ENCODE data around the gene TGFBI. TPM values are rescaled to one million over a fixed set of nuclear protein-coding genes. Genes with fewer than 3 reads are reported as not detected.
"Not testable (repeated sequence)": the region's sequence is repeated elsewhere in the genome, so short reads cannot be mapped to it uniquely, and the experiment has no call there.

Gene TGFBI
- total RNA-seq, 1 donor from 2014 or later, result 204 TPM

GRCh38 chr5:136040746-136041415, 12.1 kb downstream of the TGFBI start:
- Histone ChIP-seq H3K27ac (ENCODE audit: low read depth, low read length) (no peak overlapping the region), H3K36me3 (ENCODE audit: control insufficient read depth in 3 of 3, insufficient read depth in 3 of 3, low read length in 3 of 3) (peaks cover 6 to 8% (median 8%) of the 10 kb centered on the region in 3 donors), H3K4me1 (ENCODE audit: control insufficient read depth in 3 of 3, insufficient read depth in 3 of 3, low read length in 3 of 3) (peaks cover 30 to 36% (median 32%) of the 10 kb centered on the region in 3 donors), H3K27me3 (ENCODE audit: control insufficient read depth in 3 of 3, insufficient read depth in 3 of 3, low read length in 3 of 3) (no peaks in the 10 kb centered on the region), H3K4me3 (ENCODE audit: low read length in 3 of 3) (no peak overlapping the region), H3K9ac (ENCODE audit: low read depth in 1 of 3, low read length in 3 of 3) (no peak overlapping the region), H3K9me3 (ENCODE audit: control insufficient read depth in 3 of 3, low read length in 3 of 3) (peaks cover 0 to 2% (median 0%) of the 10 kb centered on the region in 3 donors)

DNA sequence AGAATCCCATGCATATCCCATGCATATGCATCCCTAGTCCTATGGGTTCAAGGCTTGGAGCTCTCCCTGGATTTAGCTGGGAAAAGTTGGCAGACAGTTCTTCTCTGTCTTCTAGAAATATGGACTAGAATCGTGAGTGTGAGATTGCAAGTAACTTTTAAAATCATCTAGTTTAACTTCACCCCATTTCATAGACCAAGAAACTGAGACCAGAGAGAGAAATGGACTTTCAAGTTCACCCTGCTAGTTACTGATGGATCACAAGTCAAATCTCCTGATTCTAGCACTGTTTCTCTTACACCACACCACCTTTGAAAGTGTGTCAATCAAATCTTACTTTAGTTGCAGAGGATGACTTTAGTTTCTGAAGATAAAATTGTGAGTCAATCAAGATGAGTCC, 13.4 kb downstream of the TGFBI start:
- no peak overlapping the region for H3K4me3 ChIP-seq (ENCODE audit: low read length in 3 of 3)
- no peak overlapping the region for H3K9ac ChIP-seq (ENCODE audit: low read depth in 1 of 3, low read length in 3 of 3)
- H3K4me1 ChIP-seq (ENCODE audit: control insufficient read depth in 3 of 3, insufficient read depth in 3 of 3, low read length in 3 of 3), result peaks cover 18 to 24% (median 19%) of the 10 kb centered on the region in 3 donors
- H3K36me3 ChIP-seq (ENCODE audit: control insufficient read depth in 3 of 3, insufficient read depth in 3 of 3, low read length in 3 of 3), result peaks cover 6 to 14% (median 12%) of the 10 kb centered on the region in 3 donors
- no peaks in the 10 kb centered on the region for H3K27me3 ChIP-seq (ENCODE audit: control insufficient read depth in 3 of 3, insufficient read depth in 3 of 3, low read length in 3 of 3)
- H3K9me3 ChIP-seq (ENCODE audit: control insufficient read depth in 3 of 3, low read length in 3 of 3), result peaks cover 0 to 2% (median 0%) of the 10 kb centered on the region in 3 donors
- H3K27ac ChIP-seq (ENCODE audit: low read depth, low read length), result no peak overlapping the region

- Histone ChIP-seq H3K36me3 (ENCODE audit: control insufficient read depth in 3 of 3, insufficient read depth in 3 of 3, low read length in 3 of 3) (peaks cover 6 to 17% (median 12%) of the 10 kb centered on the region in 3 donors), H3K4me1 (ENCODE audit: control insufficient read depth in 3 of 3, insufficient read depth in 3 of 3, low read length in 3 of 3) (peaks cover 14 to 18% (median 18%) of the 10 kb centered on the region in 3 donors), H3K9ac (ENCODE audit: low read depth in 1 of 3, low read length in 3 of 3) (no peak overlapping the region), H3K27me3 (ENCODE audit: control insufficient read depth in 3 of 3, insufficient read depth in 3 of 3, low read length in 3 of 3) (no peaks in the 10 kb centered on the region), H3K4me3 (ENCODE audit: low read length in 3 of 3) (no peak overlapping the region), H3K9me3 (ENCODE audit: control insufficient read depth in 3 of 3, low read length in 3 of 3) (peaks cover 0 to 2% (median 0%) of the 10 kb centered on the region in 3 donors), H3K27ac (ENCODE audit: low read depth, low read length) (no peak overlapping the region)
Measured at GRCh38 chr5:136042665-136043121, 13.9 kb downstream of the TGFBI start.

GRCh38 chr5:136043551-136043950, 14.8 kb downstream of the TGFBI start:
- Histone ChIP-seq H3K9ac (ENCODE audit: low read depth in 1 of 3, low read length in 3 of 3) (peak overlapping the region in 1 of 3 donors; percentile 12), H3K27me3 (ENCODE audit: control insufficient read depth in 3 of 3, insufficient read depth in 3 of 3, low read length in 3 of 3) (no peaks in the 10 kb centered on the region), H3K4me1 (ENCODE audit: control insufficient read depth in 3 of 3, insufficient read depth in 3 of 3, low read length in 3 of 3) (peaks cover 11 to 14% (median 14%) of the 10 kb centered on the region in 3 donors), H3K9me3 (ENCODE audit: control insufficient read depth in 3 of 3, low read length in 3 of 3) (peaks cover 0 to 2% (median 0%) of the 10 kb centered on the region in 3 donors), H3K36me3 (ENCODE audit: control insufficient read depth in 3 of 3, insufficient read depth in 3 of 3, low read length in 3 of 3) (peaks cover 7 to 20% (median 14%) of the 10 kb centered on the region in 3 donors), H3K27ac (ENCODE audit: low read depth, low read length) (no peak overlapping the region), H3K4me3 (ENCODE audit: low read length in 3 of 3) (no peak overlapping the region)

GRCh38 chr5:136043968-136044610, 15.3 kb downstream of the TGFBI start:
- Histone ChIP-seq H3K4me1 (ENCODE audit: control insufficient read depth in 3 of 3, insufficient read depth in 3 of 3, low read length in 3 of 3) (peaks cover 11 to 14% (median 14%) of the 10 kb centered on the region in 3 donors), H3K27me3 (ENCODE audit: control insufficient read depth in 3 of 3, insufficient read depth in 3 of 3, low read length in 3 of 3) (no peaks in the 10 kb centered on the region), H3K36me3 (ENCODE audit: control insufficient read depth in 3 of 3, insufficient read depth in 3 of 3, low read length in 3 of 3) (peaks cover 10 to 20% (median 18%) of the 10 kb centered on the region in 3 donors), H3K9ac (ENCODE audit: low read depth in 1 of 3, low read length in 3 of 3) (peak overlapping the region in 1 of 3 donors; percentile 12), H3K9me3 (ENCODE audit: control insufficient read depth in 3 of 3, low read length in 3 of 3) (no peaks in the 10 kb centered on the region), H3K27ac (ENCODE audit: low read depth, low read length) (no peak overlapping the region), H3K4me3 (ENCODE audit: low read length in 3 of 3) (no peak overlapping the region)

DNA sequence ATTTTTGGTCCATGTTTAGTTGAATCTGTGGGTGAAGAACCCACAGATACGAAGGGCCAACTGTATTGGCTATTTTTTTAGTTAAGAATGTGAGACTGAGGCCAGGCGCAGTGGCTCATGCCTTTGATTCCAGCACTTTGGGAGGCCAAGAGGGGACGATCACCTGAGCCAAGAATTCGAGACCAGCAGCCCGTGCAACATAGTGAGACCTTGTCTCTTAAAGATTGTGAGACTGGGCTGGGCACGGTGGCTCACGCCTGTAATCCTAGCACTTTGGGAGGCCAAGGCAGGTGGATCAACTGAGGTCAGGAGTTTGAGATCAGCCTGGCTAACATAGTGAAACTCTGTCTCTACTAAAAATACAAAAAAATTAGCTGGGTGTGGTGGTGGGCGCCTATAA, 16.2 kb downstream of the TGFBI start:
- H3K9ac ChIP-seq (ENCODE audit: low read depth in 1 of 3, low read length in 3 of 3); H3K4me3 ChIP-seq (ENCODE audit: low read length in 3 of 3); H3K9me3 ChIP-seq (ENCODE audit: control insufficient read depth in 3 of 3, low read length in 3 of 3); H3K27me3 ChIP-seq (ENCODE audit: control insufficient read depth in 3 of 3, insufficient read depth in 3 of 3, low read length in 3 of 3); H3K27ac ChIP-seq (ENCODE audit: low read depth, low read length): not testable (repeated sequence)
- Histone ChIP-seq H3K4me1 (ENCODE audit: control insufficient read depth in 3 of 3, insufficient read depth in 3 of 3, low read length in 3 of 3) (peaks cover 11 to 14% (median 14%) of the 10 kb centered on the region in 3 donors), H3K36me3 (ENCODE audit: control insufficient read depth in 3 of 3, insufficient read depth in 3 of 3, low read length in 3 of 3) (peaks cover 17 to 23% (median 20%) of the 10 kb centered on the region in 3 donors)

GRCh38 chr5:136046246-136046645, 17.5 kb downstream of the TGFBI start:
- Histone ChIP-seq H3K27me3 (ENCODE audit: control insufficient read depth in 3 of 3, insufficient read depth in 3 of 3, low read length in 3 of 3) (no peaks in the 10 kb centered on the region), H3K9ac (ENCODE audit: low read depth in 1 of 3, low read length in 3 of 3) (no peak overlapping the region), H3K4me3 (ENCODE audit: low read length in 3 of 3) (no peak overlapping the region), H3K4me1 (ENCODE audit: control insufficient read depth in 3 of 3, insufficient read depth in 3 of 3, low read length in 3 of 3) (peaks cover 2 to 7% (median 3%) of the 10 kb centered on the region in 3 donors), H3K36me3 (ENCODE audit: control insufficient read depth in 3 of 3, insufficient read depth in 3 of 3, low read length in 3 of 3) (peaks cover 17 to 23% (median 23%) of the 10 kb centered on the region in 3 donors), H3K27ac (ENCODE audit: low read depth, low read length) (no peak overlapping the region), H3K9me3 (ENCODE audit: control insufficient read depth in 3 of 3, low read length in 3 of 3) (no peaks in the 10 kb centered on the region)

DNA sequence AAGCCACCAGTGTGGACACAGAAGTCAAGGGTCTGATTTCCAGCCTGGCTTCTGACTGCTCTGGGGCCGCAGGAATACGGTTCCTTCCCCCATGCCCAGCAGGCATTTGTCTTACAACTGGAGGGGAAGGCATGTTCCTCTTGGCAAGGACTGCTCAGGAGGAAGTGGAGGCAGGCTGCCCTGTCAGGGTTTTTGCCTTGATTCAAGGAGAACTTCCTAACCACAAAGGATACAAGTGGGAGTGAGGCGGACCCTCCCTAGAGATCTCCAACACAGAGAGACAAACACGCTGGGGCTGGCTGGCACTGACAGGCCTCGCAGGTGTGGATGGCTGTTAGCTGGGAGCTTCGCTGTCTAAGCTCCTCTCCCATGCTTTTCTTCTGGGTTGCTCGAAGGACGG, 19.1 kb downstream of the TGFBI start:
- Histone ChIP-seq H3K27ac (ENCODE audit: low read depth, low read length) (no peak overlapping the region), H3K9ac (ENCODE audit: low read depth in 1 of 3, low read length in 3 of 3) (peak overlapping the region in 1 of 3 donors; percentile 33), H3K27me3 (ENCODE audit: control insufficient read depth in 3 of 3, insufficient read depth in 3 of 3, low read length in 3 of 3) (no peaks in the 10 kb centered on the region), H3K9me3 (ENCODE audit: control insufficient read depth in 3 of 3, low read length in 3 of 3) (no peaks in the 10 kb centered on the region), H3K4me3 (ENCODE audit: low read length in 3 of 3) (no peak overlapping the region), H3K4me1 (ENCODE audit: control insufficient read depth in 3 of 3, insufficient read depth in 3 of 3, low read length in 3 of 3) (peaks cover 0 to 6% (median 3%) of the 10 kb centered on the region in 3 donors), H3K36me3 (ENCODE audit: control insufficient read depth in 3 of 3, insufficient read depth in 3 of 3, low read length in 3 of 3) (peaks cover 17 to 23% (median 23%) of the 10 kb centered on the region in 3 donors)

DNA sequence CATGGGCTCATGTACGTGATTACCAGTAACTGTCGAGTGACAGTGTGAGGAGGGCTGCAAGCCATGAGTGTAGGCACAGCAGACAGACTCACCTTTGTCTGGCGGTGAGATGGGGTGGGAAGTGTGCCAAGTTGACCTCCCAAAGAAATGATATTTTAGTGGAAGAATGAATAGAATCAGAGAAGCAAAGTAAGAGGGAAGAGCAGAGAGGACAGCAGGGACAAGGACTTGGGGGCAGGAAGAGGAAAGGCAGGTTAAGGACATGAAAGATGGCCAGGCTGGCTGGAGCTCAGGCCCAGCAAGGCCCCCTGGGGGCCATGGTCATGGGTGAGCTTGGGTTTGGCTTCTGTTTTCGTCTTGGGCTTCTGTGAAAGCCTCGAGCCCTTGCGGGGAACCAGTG, 20.2 kb downstream of the TGFBI start:
- H3K27ac ChIP-seq (ENCODE audit: low read depth, low read length), result no peak overlapping the region
- H3K4me1 ChIP-seq (ENCODE audit: control insufficient read depth in 3 of 3, insufficient read depth in 3 of 3, low read length in 3 of 3), result peaks cover 6 to 9% (median 9%) of the 10 kb centered on the region in 3 donors
- H3K4me3 ChIP-seq (ENCODE audit: low read length in 3 of 3), result no peak overlapping the region
- no peaks in the 10 kb centered on the region for H3K27me3 ChIP-seq (ENCODE audit: control insufficient read depth in 3 of 3, insufficient read depth in 3 of 3, low read length in 3 of 3)
- no peaks in the 10 kb centered on the region for H3K9me3 ChIP-seq (ENCODE audit: control insufficient read depth in 3 of 3, low read length in 3 of 3)
- no peak overlapping the region for H3K9ac ChIP-seq (ENCODE audit: low read depth in 1 of 3, low read length in 3 of 3)
- peaks cover 14 to 21% (median 21%) of the 10 kb centered on the region in 3 donors for H3K36me3 ChIP-seq (ENCODE audit: control insufficient read depth in 3 of 3, insufficient read depth in 3 of 3, low read length in 3 of 3)
